ENCODE measurements around the gene FDX2. TPM values are rescaled to one million over a fixed set of nuclear protein-coding genes. Genes with fewer than 3 reads are reported as not detected.
"Not testable (repeated sequence)": the region's sequence is repeated elsewhere in the genome, so short reads cannot be mapped to it uniquely, and the experiment has no call there.

Gene FDX2
- total and polyA plus RNA-seq, 2 experiments from 2014 or later: 28.7 to 35.0 TPM

GRCh38 chr19:10283301-10284064, 32.3 kb downstream of the FDX2 start (continued):
- TF ChIP-seq ZNF462 (CRISPR knock-in tag; IDR thresholded peaks at IDR 0.05): no peak
- TF ChIP-seq NANOG (IDR thresholded peaks at IDR 0.05; ENCODE audit: borderline replicate concordance): no peak
- no peak for TF ChIP-seq ETS1 (IDR thresholded peaks at IDR 0.05)
- no peak for TF ChIP-seq ZNF331 (CRISPR knock-in tag; IDR thresholded peaks at IDR 0.05; ENCODE audit: low read depth)
- TF ChIP-seq CREB1 (CRISPR knock-in tag; IDR thresholded peaks at IDR 0.05; ENCODE audit: low read depth): no peak

- DNase-seq (ENCODE audit: low spot score); H4K20me1 ChIP-seq (replicated peaks; ENCODE audit: insufficient read depth); H3K4me3 Mint-ChIP-seq; H3K4me1 Mint-ChIP-seq; H3K79me2 ChIP-seq (replicated peaks; ENCODE audit: insufficient read depth); H3K4me1 ChIP-seq (ENCODE audit: insufficient read depth); H3K9me3 Mint-ChIP-seq; H3K27ac Mint-ChIP-seq; H3K4me3 ChIP-seq; H3K9me2 ChIP-seq (ENCODE audit: insufficient read depth); H2AFZ ChIP-seq; H3F3A ChIP-seq (replicated peaks; ENCODE audit: low read depth); H3K27ac ChIP-seq (ENCODE audit: low read depth); H3K36me3 ChIP-seq (ENCODE audit: insufficient read depth); H3K4me2 ChIP-seq; H3K36me3 Mint-ChIP-seq (ENCODE audit: low read depth); ATAC-seq: not testable (repeated sequence)
- H3K27me3 Mint-ChIP-seq (ENCODE audit: insufficient read depth, low read depth, poor library complexity): peaks cover 10% of the 10 kb centered on the region
- H3K27me3 ChIP-seq (ENCODE audit: insufficient read depth): peaks cover 12% of the 10 kb centered on the region
These were observed 33.8 kb downstream of the FDX2 start for GRCh38 chr19:10282043-10282442.
